Spleen (tissue), 7 donors: ENCODE data around the gene COL6A3.

Experiments used
- CTCF ChIP-seq, 11 experiments: fragments of 200-600 bp in 7 of 11; fragments of 450-650 bp in 4 of 11; sonication (generic) in 4 of 11; IDR thresholded peaks in 8 of 11; conservative IDR thresholded peaks in 3 of 11; 1 replicate in 7 of 11; 2 replicates in 4 of 11; pipeline versions ENCODE4 v1.4.0 to v1.8.0; 2016 to 2021; ENCODE audit warnings: antibody characterized with exemption in 11 of 11, inconsistent platforms in 4 of 11, mild to moderate bottlenecking in 1 of 11
- POLR2A ChIP-seq, 3 donors: fragments of 450-650 bp; IDR thresholded peaks; one replicate each; pipeline ENCODE4 v1.5.1; 2017; ENCODE audit warnings: antibody characterized with exemption in 3 of 3, mild to moderate bottlenecking in 1 of 3
- donor health status: DM: no; HTN: no; CAD: no; lungs with moderate emphysema.
- donor health status: DM: no; HTN: no; CAD: no.
- donor health status: DM: no; HTN: no; CAD: no.

GRCh38 chr2:237343993-237344392 lies 70.0 kb downstream of the COL6A3 start:
- TF ChIP-seq CTCF (IDR thresholded peaks at IDR 0.05 in 8 of 11, conservative IDR thresholded peaks at IDR 0.05 in 3 of 11) (no peak), POLR2A (IDR thresholded peaks at IDR 0.05) (no peak)
